GM12878 (cell line): ENCODE results near the gene C4orf36. TPM values are rescaled to one million over a fixed set of nuclear protein-coding genes. Genes with fewer than 3 reads are reported as not detected.

ENCODE experiments used
- ATAC-seq: fragments of 200-7000 bp; cut with Tn5 transposase; 3 replicates; pipeline ENCODE4 v1.9.1; 2020; ENCODE audit warnings: mild to moderate bottlenecking, moderate library complexity
- BruUV-seq: library from RNA; stranded (reverse); fragments of 400-500 nt; replicated peaks from 2 replicates; lab custom pipeline; 2021; lab: Mats Ljungman, UMichigan
- CTCF ChIA-PET: fragments of 300-600 bp; sonication (Branson Sonifier 250); formaldehyde crosslinking; extraction: SDS; loops from one replicate; lab custom pipeline; 2021; ENCODE audit warnings: inconsistent platforms; lab: Yijun Ruan, JAX
- POLR2A ChIA-PET: fragments of 350-600 bp; formaldehyde crosslinking; extraction: SDS; loops from one replicate; lab custom pipeline; 2021; ENCODE audit warnings: inconsistent platforms; lab: Charles Lee
- RAD21 ChIA-PET: fragments of 300-600 bp; sonication (Branson Sonifier 250); formaldehyde crosslinking; loops from one replicate; lab custom pipeline; 2023; ENCODE audit warnings: antibody characterized with exemption; ENCODE audit not compliant: unreplicated experiment; lab: Charles Lee
- SMC1A ChIA-PET: fragments of 300-600 bp; sonication (Branson Sonifier 250); formaldehyde crosslinking; loops from one replicate; lab custom pipeline; 2023; ENCODE audit not compliant: unreplicated experiment, uncharacterized antibody; lab: Charles Lee
- DNase-seq: peaks from one replicate; pipeline ENCODE4 v3.0.0-alpha.2; 2011; ENCODE audit warnings: low read depth, low spot score
- FAIRE-seq: peaks from 3 replicates; lab custom pipeline; 2011; peaks lifted over from hg19 to GRCh38; lab: Jason Lieb, UNC
- H2AFZ ChIP-seq: 2 replicates; pipeline ENCODE4 v1.6.0; 2011; ENCODE audit warnings: low read depth, low read length, control low read depth; ENCODE audit not compliant: control insufficient read depth
- H3K27ac ChIP-seq: 2 replicates; pipeline ENCODE4 v1.5.1; 2011; ENCODE audit warnings: control low read depth; ENCODE audit not compliant: control insufficient read depth, insufficient read depth
- H3K27me3 ChIP-seq, 2 experiments: replicated peaks in 1 of 2; 2 replicates each; pipeline versions ENCODE4 v1.6.0 to v1.6.1; 2011; ENCODE audit warnings: low read length in 1 of 2; ENCODE audit not compliant: control insufficient read depth in 2 of 2, insufficient read depth in 2 of 2
- H3K36me3 ChIP-seq, 2 experiments: 2 replicates each; pipeline ENCODE4 v1.5.1; 2011; ENCODE audit warnings: low read length in 1 of 2; ENCODE audit not compliant: control insufficient read depth in 2 of 2, insufficient read depth in 2 of 2
- H3K4me1 ChIP-seq: 2 replicates; pipeline ENCODE4 v1.6.1; 2011; ENCODE audit warnings: mild to moderate bottlenecking, low read length, moderate library complexity, mixed read lengths; ENCODE audit not compliant: control insufficient read depth, insufficient read depth
- H3K4me2 ChIP-seq: 2 replicates; pipeline ENCODE4 v1.6.0; 2011; ENCODE audit warnings: control low read depth; ENCODE audit not compliant: control insufficient read depth, insufficient read depth
- H3K4me3 ChIP-seq: fragments of 200-600 bp; sonication (generic); 2 replicates; pipeline ENCODE4 v1.5.1; 2016
- H3K79me2 ChIP-seq: 2 replicates; pipeline ENCODE4 v1.6.0; 2011; ENCODE audit warnings: low read length; ENCODE audit not compliant: control insufficient read depth, insufficient read depth
- H3K9ac ChIP-seq: 2 replicates; pipeline ENCODE4 v1.8.0; 2011; ENCODE audit warnings: low read length, control low read depth, mixed read lengths; ENCODE audit not compliant: control insufficient read depth, insufficient read depth
- H3K9me3 ChIP-seq: replicated peaks from 3 replicates; pipeline ENCODE4 v1.5.1; 2011; ENCODE audit warnings: mild to moderate bottlenecking, low read length; ENCODE audit not compliant: control insufficient read depth, insufficient read depth
- H4K20me1 ChIP-seq: 2 replicates; pipeline ENCODE4 v1.6.0; 2011; ENCODE audit not compliant: control insufficient read depth, insufficient read depth
- CHD2 ChIP-seq: IDR thresholded peaks from 2 replicates; pipeline ENCODE4 v1.6.1; 2011; ENCODE audit warnings: low read depth, low read length, improper control_type of control experiment, borderline replicate concordance
- CUX1 ChIP-seq: IDR thresholded peaks from 2 replicates; pipeline ENCODE4 v1.6.1; 2012; ENCODE audit warnings: improper control_type of control experiment, low read depth, low read length; ENCODE audit not compliant: insufficient replicate concordance
- EGR1 ChIP-seq, 2 experiments: IDR thresholded peaks; 1 replicate in 1 of 2; 2 replicates in 1 of 2; pipeline ENCODE4 v1.6.1; 2011 to 2012; ENCODE audit warnings: low read depth in 2 of 2, low read length in 2 of 2, borderline replicate concordance in 1 of 2, mild to moderate bottlenecking in 1 of 2, moderate library complexity in 1 of 2
- KDM1A ChIP-seq: fragments of 200-600 bp; sonication (generic); IDR thresholded peaks from 2 replicates; pipeline ENCODE4 v1.6.1; 2016; ENCODE audit warnings: borderline replicate concordance
- POLR2AphosphoS2 ChIP-seq: IDR thresholded peaks from 2 replicates; pipeline ENCODE4 v1.6.1; 2011; ENCODE audit warnings: low read depth, mild to moderate bottlenecking, low read length, improper control_type of control experiment, moderate library complexity
- SMARCA5 ChIP-seq: fragments of 450-650 bp; IDR thresholded peaks from 2 replicates; pipeline ENCODE4 v1.6.1; 2017; ENCODE audit warnings: mild to moderate bottlenecking
- SRF ChIP-seq, 2 experiments: IDR thresholded peaks; 2 replicates each; pipeline ENCODE4 v1.6.1; 2011; ENCODE audit warnings: low read depth in 2 of 2, low read length in 2 of 2, mild to moderate bottlenecking in 1 of 2, moderate library complexity in 1 of 2
- ZBTB33 ChIP-seq: fragments of 450-650 bp; IDR thresholded peaks from 2 replicates; pipeline ENCODE4 v1.6.1; 2017; ENCODE audit warnings: mild to moderate bottlenecking
- WGBS: methylation state at CpG from one replicate; pipeline ENCODE4 v1.1.6; 2016; ENCODE audit warnings: low lambda C conversion rate; ENCODE audit not compliant: insufficient replicate concordance, insufficient coverage; ENCODE audit errors: missing lambda C conversion rate; 5-methylcytosine and 5-hydroxymethylcytosine counted together
- in situ Hi-C: fragments of 300-500 bp; cut with MboI; formaldehyde crosslinking; loops from 9 replicates; pipeline ENCODE4 v1.14.3; 2018; ENCODE audit warnings: mixed read lengths
- intact Hi-C: fragments of 100-400 bp; cut with micrococcal nuclease; formaldehyde crosslinking; loops from one replicate; pipeline ENCODE4 v1.14.2; 2022; ENCODE audit not compliant: unreplicated experiment
- polyA plus RNA-seq, 11 experiments: library from polyadenylated mRNA; depleted of rRNA in 4 of 11; unstranded in 6 of 11; stranded (reverse) in 5 of 11; fragments of >200 nt; fragmentation: Nextera tagmentation in 4 of 11; fragmentation: Illumina TruSeq in 1 of 11; extraction: Ambion mirVana in 4 of 11; extraction: Trizol in 1 of 11; gene quantifications; 1 replicate in 1 of 11; 2 replicates in 10 of 11; pipeline versions ENCODE4 v1.2.1 to v1.2.3, GENCODE V29; 2011 to 2016; ENCODE audit warnings: inconsistent platforms in 2 of 11, missing spikeins in 2 of 11, low read depth in 1 of 11
- total RNA-seq, 4 experiments: library from RNA; depleted of rRNA in 3 of 4; stranded (reverse); fragments of >200 nt in 3 of 4; fragmentation: Illumina TruSeq in 1 of 4; extraction: Trizol in 1 of 4; gene quantifications; 2 replicates each; pipeline versions ENCODE4 v1.2.1 to v1.2.3, GENCODE V29; 2013 to 2021
- TF ChIP-seq, protein P1 (sequence below): fragments of 450-650 bp; IDR thresholded peaks from 2 replicates; pipeline ENCODE4 v1.6.1; 2014; ENCODE audit warnings: mild to moderate bottlenecking

The C4orf36 gene
- total and polyA plus RNA-seq, 10 of the 15 experiments (the other 5 are each of a cell fraction or from before 2014, with no cell fraction given) = 0.35 to 2.7 (median 1.3) TPM; not detected in 2

- H3K9ac ChIP-seq = no peak overlapping the region
- intact Hi-C loops = no loop called here
- H3K79me2 ChIP-seq = no peaks in the 10 kb centered on the region
- ChIA-PET POLR2A (no interaction called here), RAD21 (no interaction called here), CTCF (interaction anchor here (1.2 kb wide), 1 partner anchor 339 kb away, joined by 3 read pairs; no protein-coding TSS in a partner anchor), SMC1A (no interaction called here)
- H3K27me3 ChIP-seq = no peaks in the 10 kb centered on the region
- ATAC-seq (no peak), FAIRE-seq (no peak), DNase-seq (no peak)
- in situ Hi-C loops = no loop called here
- no peaks in the 10 kb centered on the region for H4K20me1 ChIP-seq
- no peaks in the 10 kb centered on the region for H3K4me1 ChIP-seq
- H3K4me2 ChIP-seq = no peak overlapping the region
- H2AFZ ChIP-seq = no peak overlapping the region
- no peaks in the 10 kb centered on the region for H3K36me3 ChIP-seq
- 35% methylated on average over 3 of the region's 3 CpGs for WGBS
- no peaks in the 10 kb centered on the region for H3K9me3 ChIP-seq
- no TSS peak for BruUV-seq
- no peak overlapping the region for H3K27ac ChIP-seq
- no peak overlapping the region for H3K4me3 ChIP-seq
- TF ChIP-seq SRF (IDR thresholded peaks at IDR 0.05; ENCODE audit: low read depth in 2 of 2, low read length in 2 of 2) (no peak), KDM1A (no peak), CUX1 (no peak), SMARCA5 (no peak), CHD2 (no peak), EGR1 (IDR thresholded peaks at IDR 0.05; ENCODE audit: borderline replicate concordance in 1 of 2, low read depth in 2 of 2, low read length in 2 of 2) (no peak), POLR2AphosphoS2 (no peak), ZBTB33 (no peak)
- TF ChIP-seq, protein P1, sequence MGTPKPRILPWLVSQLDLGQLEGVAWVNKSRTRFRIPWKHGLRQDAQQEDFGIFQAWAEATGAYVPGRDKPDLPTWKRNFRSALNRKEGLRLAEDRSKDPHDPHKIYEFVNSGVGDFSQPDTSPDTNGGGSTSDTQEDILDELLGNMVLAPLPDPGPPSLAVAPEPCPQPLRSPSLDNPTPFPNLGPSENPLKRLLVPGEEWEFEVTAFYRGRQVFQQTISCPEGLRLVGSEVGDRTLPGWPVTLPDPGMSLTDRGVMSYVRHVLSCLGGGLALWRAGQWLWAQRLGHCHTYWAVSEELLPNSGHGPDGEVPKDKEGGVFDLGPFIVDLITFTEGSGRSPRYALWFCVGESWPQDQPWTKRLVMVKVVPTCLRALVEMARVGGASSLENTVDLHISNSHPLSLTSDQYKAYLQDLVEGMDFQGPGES = no peak
These were observed 56.5 kb downstream of the C4orf36 start for GRCh38 chr4:86835677-86836076.
